GM12878 (cell line): ENCODE data around the gene ZNF576. TPM values are rescaled to one million over a fixed set of nuclear protein-coding genes. Genes with fewer than 3 reads are reported as not detected.

Source experiments
- ATAC-seq: fragments of 200-7000 bp; cut with Tn5 transposase; 3 replicates; pipeline ENCODE4 v1.9.1; 2020; ENCODE audit warnings: mild to moderate bottlenecking, moderate library complexity
- BruUV-seq: library from RNA; stranded (reverse); fragments of 400-500 nt; replicated peaks from 2 replicates; lab custom pipeline; 2021; lab: Mats Ljungman, UMichigan
- CTCF ChIA-PET: fragments of 300-600 bp; sonication (Branson Sonifier 250); formaldehyde crosslinking; extraction: SDS; loops from one replicate; lab custom pipeline; 2021; ENCODE audit warnings: inconsistent platforms; lab: Yijun Ruan, JAX
- POLR2A ChIA-PET: fragments of 350-600 bp; formaldehyde crosslinking; extraction: SDS; loops from one replicate; lab custom pipeline; 2021; ENCODE audit warnings: inconsistent platforms; lab: Charles Lee
- RAD21 ChIA-PET: fragments of 300-600 bp; sonication (Branson Sonifier 250); formaldehyde crosslinking; loops from one replicate; lab custom pipeline; 2023; ENCODE audit warnings: antibody characterized with exemption; ENCODE audit not compliant: unreplicated experiment; lab: Charles Lee
- SMC1A ChIA-PET: fragments of 300-600 bp; sonication (Branson Sonifier 250); formaldehyde crosslinking; loops from one replicate; lab custom pipeline; 2023; ENCODE audit not compliant: unreplicated experiment, uncharacterized antibody; lab: Charles Lee
- DNase-seq: peaks from one replicate; pipeline ENCODE4 v3.0.0-alpha.2; 2011; ENCODE audit warnings: low read depth, low spot score
- FAIRE-seq: peaks from 3 replicates; lab custom pipeline; 2011; peaks lifted over from hg19 to GRCh38; lab: Jason Lieb, UNC
- H2AFZ ChIP-seq: 2 replicates; pipeline ENCODE4 v1.6.0; 2011; ENCODE audit warnings: low read depth, low read length, control low read depth; ENCODE audit not compliant: control insufficient read depth
- H3K27ac ChIP-seq: 2 replicates; pipeline ENCODE4 v1.5.1; 2011; ENCODE audit warnings: control low read depth; ENCODE audit not compliant: control insufficient read depth, insufficient read depth
- H3K27me3 ChIP-seq, 2 experiments: replicated peaks in 1 of 2; 2 replicates each; pipeline versions ENCODE4 v1.6.0 to v1.6.1; 2011; ENCODE audit warnings: low read length in 1 of 2; ENCODE audit not compliant: control insufficient read depth in 2 of 2, insufficient read depth in 2 of 2
- H3K36me3 ChIP-seq, 2 experiments: 2 replicates each; pipeline ENCODE4 v1.5.1; 2011; ENCODE audit warnings: low read length in 1 of 2; ENCODE audit not compliant: control insufficient read depth in 2 of 2, insufficient read depth in 2 of 2
- H3K4me1 ChIP-seq: 2 replicates; pipeline ENCODE4 v1.6.1; 2011; ENCODE audit warnings: mild to moderate bottlenecking, low read length, moderate library complexity, mixed read lengths; ENCODE audit not compliant: control insufficient read depth, insufficient read depth
- H3K4me2 ChIP-seq: 2 replicates; pipeline ENCODE4 v1.6.0; 2011; ENCODE audit warnings: control low read depth; ENCODE audit not compliant: control insufficient read depth, insufficient read depth
- H3K4me3 ChIP-seq: fragments of 200-600 bp; sonication (generic); 2 replicates; pipeline ENCODE4 v1.5.1; 2016
- H3K79me2 ChIP-seq: 2 replicates; pipeline ENCODE4 v1.6.0; 2011; ENCODE audit warnings: low read length; ENCODE audit not compliant: control insufficient read depth, insufficient read depth
- H3K9ac ChIP-seq: 2 replicates; pipeline ENCODE4 v1.8.0; 2011; ENCODE audit warnings: low read length, control low read depth, mixed read lengths; ENCODE audit not compliant: control insufficient read depth, insufficient read depth
- H3K9me3 ChIP-seq: replicated peaks from 3 replicates; pipeline ENCODE4 v1.5.1; 2011; ENCODE audit warnings: mild to moderate bottlenecking, low read length; ENCODE audit not compliant: control insufficient read depth, insufficient read depth
- H4K20me1 ChIP-seq: 2 replicates; pipeline ENCODE4 v1.6.0; 2011; ENCODE audit not compliant: control insufficient read depth, insufficient read depth
- IRF4 ChIP-seq: IDR thresholded peaks from 2 replicates; pipeline ENCODE4 v1.6.1; 2011; ENCODE audit warnings: low read depth, low read length
- SUPT20H ChIP-seq: IDR thresholded peaks from 2 replicates; pipeline ENCODE4 v1.6.1; 2011; ENCODE audit warnings: low read depth, mild to moderate bottlenecking, low read length, moderate library complexity, borderline replicate concordance; ENCODE audit not compliant: control insufficient read depth
- ZNF217 ChIP-seq: fragments of 450-650 bp; IDR thresholded peaks from 2 replicates; pipeline ENCODE4 v1.6.1; 2017; ENCODE audit warnings: antibody characterized with exemption, mild to moderate bottlenecking
- WGBS: methylation state at CpG from one replicate; pipeline ENCODE4 v1.1.6; 2016; ENCODE audit warnings: low lambda C conversion rate; ENCODE audit not compliant: insufficient replicate concordance, insufficient coverage; ENCODE audit errors: missing lambda C conversion rate; 5-methylcytosine and 5-hydroxymethylcytosine counted together
- in situ Hi-C: fragments of 300-500 bp; cut with MboI; formaldehyde crosslinking; loops from 9 replicates; pipeline ENCODE4 v1.14.3; 2018; ENCODE audit warnings: mixed read lengths
- intact Hi-C: fragments of 100-400 bp; cut with micrococcal nuclease; formaldehyde crosslinking; loops from one replicate; pipeline ENCODE4 v1.14.2; 2022; ENCODE audit not compliant: unreplicated experiment
- polyA plus RNA-seq, 11 experiments: library from polyadenylated mRNA; depleted of rRNA in 4 of 11; unstranded in 6 of 11; stranded (reverse) in 5 of 11; fragments of >200 nt; fragmentation: Nextera tagmentation in 4 of 11; fragmentation: Illumina TruSeq in 1 of 11; extraction: Ambion mirVana in 4 of 11; extraction: Trizol in 1 of 11; gene quantifications; 1 replicate in 1 of 11; 2 replicates in 10 of 11; pipeline versions ENCODE4 v1.2.1 to v1.2.3, GENCODE V29; 2011 to 2016; ENCODE audit warnings: inconsistent platforms in 2 of 11, missing spikeins in 2 of 11, low read depth in 1 of 11
- total RNA-seq, 4 experiments: library from RNA; depleted of rRNA in 3 of 4; stranded (reverse); fragments of >200 nt in 3 of 4; fragmentation: Illumina TruSeq in 1 of 4; extraction: Trizol in 1 of 4; gene quantifications; 2 replicates each; pipeline versions ENCODE4 v1.2.1 to v1.2.3, GENCODE V29; 2013 to 2021
- TF ChIP-seq, protein P1 (sequence below): fragments of 150-350 bp; IDR thresholded peaks from 2 replicates; pipeline ENCODE4 v1.6.1; 2016; ENCODE audit warnings: low read depth, low read length

ZNF576 gene
- total and polyA plus RNA-seq, 10 of the 15 experiments (the other 5 are each of a cell fraction or from before 2014, with no cell fraction given), result 7.4 to 29.8 (median 14.3) TPM

GRCh38 chr19:43641333-43641732 is 44.9 kb downstream of the ZNF576 start:
- FAIRE-seq (no peak), DNase-seq (no peak), ATAC-seq (no peak)
- Histone ChIP-seq H3K27me3 (peaks cover 10 to 16% of the 10 kb centered on the region in 2 experiments), H2AFZ (no peak overlapping the region), H3K36me3 (no peaks in the 10 kb centered on the region), H3K4me3 (no peak overlapping the region), H3K79me2 (no peaks in the 10 kb centered on the region), H3K27ac (no peak overlapping the region), H4K20me1 (no peaks in the 10 kb centered on the region), H3K4me1 (peaks cover 5% of the 10 kb centered on the region), H3K9ac (no peak overlapping the region), H3K9me3 (no peaks in the 10 kb centered on the region; the same call in 1 of the 3 replicates), H3K4me2 (no peak overlapping the region)
- no peak for TF ChIP-seq ZNF217
- TF ChIP-seq, protein P1, sequence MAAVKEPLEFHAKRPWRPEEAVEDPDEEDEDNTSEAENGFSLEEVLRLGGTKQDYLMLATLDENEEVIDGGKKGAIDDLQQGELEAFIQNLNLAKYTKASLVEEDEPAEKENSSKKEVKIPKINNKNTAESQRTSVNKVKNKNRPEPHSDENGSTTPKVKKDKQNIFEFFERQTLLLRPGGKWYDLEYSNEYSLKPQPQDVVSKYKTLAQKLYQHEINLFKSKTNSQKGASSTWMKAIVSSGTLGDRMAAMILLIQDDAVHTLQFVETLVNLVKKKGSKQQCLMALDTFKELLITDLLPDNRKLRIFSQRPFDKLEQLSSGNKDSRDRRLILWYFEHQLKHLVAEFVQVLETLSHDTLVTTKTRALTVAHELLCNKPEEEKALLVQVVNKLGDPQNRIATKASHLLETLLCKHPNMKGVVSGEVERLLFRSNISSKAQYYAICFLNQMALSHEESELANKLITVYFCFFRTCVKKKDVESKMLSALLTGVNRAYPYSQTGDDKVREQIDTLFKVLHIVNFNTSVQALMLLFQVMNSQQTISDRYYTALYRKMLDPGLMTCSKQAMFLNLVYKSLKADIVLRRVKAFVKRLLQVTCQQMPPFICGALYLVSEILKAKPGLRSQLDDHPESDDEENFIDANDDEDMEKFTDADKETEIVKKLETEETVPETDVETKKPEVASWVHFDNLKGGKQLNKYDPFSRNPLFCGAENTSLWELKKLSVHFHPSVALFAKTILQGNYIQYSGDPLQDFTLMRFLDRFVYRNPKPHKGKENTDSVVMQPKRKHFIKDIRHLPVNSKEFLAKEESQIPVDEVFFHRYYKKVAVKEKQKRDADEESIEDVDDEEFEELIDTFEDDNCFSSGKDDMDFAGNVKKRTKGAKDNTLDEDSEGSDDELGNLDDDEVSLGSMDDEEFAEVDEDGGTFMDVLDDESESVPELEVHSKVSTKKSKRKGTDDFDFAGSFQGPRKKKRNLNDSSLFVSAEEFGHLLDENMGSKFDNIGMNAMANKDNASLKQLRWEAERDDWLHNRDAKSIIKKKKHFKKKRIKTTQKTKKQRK, result no peak
- TF ChIP-seq IRF4, result no peak
- no peak for TF ChIP-seq SUPT20H
- SMC1A ChIA-PET, result no interaction called here
- RAD21 ChIA-PET, result interaction anchor here (0.7 kb wide), 1 partner anchor 209 kb away, joined by 3 read pairs; no protein-coding TSS in a partner anchor
- 14% methylated on average over 2 of the region's 2 CpGs for WGBS
- intact Hi-C loops (no loop called here), in situ Hi-C loops (no loop called here)
- CTCF ChIA-PET, result interaction anchor here (0.8 to 0.9 kb wide), 2 partner anchors 11 to 121 kb away, joined by 3 to 5 read pairs; no protein-coding TSS in a partner anchor
- POLR2A ChIA-PET, result no interaction called here
- BruUV-seq, result no TSS peak
